Mucosa of descending colon (tissue), 3 donors: Measurements from ENCODE around the gene SLC38A3. TPM values are rescaled to one million over a fixed set of nuclear protein-coding genes. Genes with fewer than 3 reads are reported as not detected.
A peak's percentile ranks its signal among the peaks of the same experiment; 100 is the strongest.
"Not testable (repeated sequence)": the region's sequence is repeated elsewhere in the genome, so short reads cannot be mapped to it uniquely, and the experiment has no call there.

Experiments used
- ATAC-seq: fragments of 200-7000 bp; cut with Tn5 transposase; one replicate; pipeline ENCODE4 v1.9.1; 2020; ENCODE audit warnings: mild to moderate bottlenecking, moderate library complexity
- DNase-seq, 3 donors: peaks; one replicate each; pipeline ENCODE4 v3.0.0-alpha.2; 2020
- H3K36me3 ChIP-seq: fragments of 200-600 bp; one replicate; pipeline ENCODE4 v1.8.0; 2021; ENCODE audit warnings: low read depth, mild to moderate bottlenecking
- H3K4me1 ChIP-seq: fragments of 200-600 bp; one replicate; pipeline ENCODE4 v1.8.0; 2021; ENCODE audit warnings: low read depth, mild to moderate bottlenecking
- H3K4me3 ChIP-seq: fragments of 200-600 bp; one replicate; pipeline ENCODE4 v1.8.0; 2021; ENCODE audit warnings: mild to moderate bottlenecking
- H3K9me3 ChIP-seq: fragments of 200-600 bp; one replicate; pipeline ENCODE4 v1.8.0; 2021; ENCODE audit warnings: mild to moderate bottlenecking
- intact Hi-C, 2 donors: fragments of 100-400 bp; cut with DNase I in 1 of 2; cut with micrococcal nuclease in 1 of 2; formaldehyde crosslinking; loops; one replicate each; pipeline versions ENCODE4 v1.11.0 to v1.11.1; 2022; cut with DNase I, micrococcal nuclease
- total RNA-seq, 3 donors: library from RNA; stranded (reverse); fragmentation: NEBNext Ultra II Directional in 2 of 3; extraction: Animal tissue kit (Norgen Biotek cat#: 25700) in 2 of 3; gene quantifications; one replicate each; pipeline versions ENCODE4 v1.2.1 to v1.2.4, GENCODE V29; 2021 to 2023
- TF ChIP-seq, protein P1 (sequence below): fragments of 200-600 bp; IDR thresholded peaks from one replicate; pipeline ENCODE4 v1.8.0; 2022; ENCODE audit warnings: antibody characterized with exemption, mild to moderate bottlenecking
- donor health status: DM: no; HTN: no; CAD: no; lungs with moderate emphysema.
- donor health status: DM: no; HTN: no; CAD: no.
- donor health status: DM: no; HTN: yes; CAD: no.

SLC38A3 gene
- total RNA-seq, 3 donors from 2014 or later = 0.29 to 0.32 TPM; not detected in 1

DNA sequence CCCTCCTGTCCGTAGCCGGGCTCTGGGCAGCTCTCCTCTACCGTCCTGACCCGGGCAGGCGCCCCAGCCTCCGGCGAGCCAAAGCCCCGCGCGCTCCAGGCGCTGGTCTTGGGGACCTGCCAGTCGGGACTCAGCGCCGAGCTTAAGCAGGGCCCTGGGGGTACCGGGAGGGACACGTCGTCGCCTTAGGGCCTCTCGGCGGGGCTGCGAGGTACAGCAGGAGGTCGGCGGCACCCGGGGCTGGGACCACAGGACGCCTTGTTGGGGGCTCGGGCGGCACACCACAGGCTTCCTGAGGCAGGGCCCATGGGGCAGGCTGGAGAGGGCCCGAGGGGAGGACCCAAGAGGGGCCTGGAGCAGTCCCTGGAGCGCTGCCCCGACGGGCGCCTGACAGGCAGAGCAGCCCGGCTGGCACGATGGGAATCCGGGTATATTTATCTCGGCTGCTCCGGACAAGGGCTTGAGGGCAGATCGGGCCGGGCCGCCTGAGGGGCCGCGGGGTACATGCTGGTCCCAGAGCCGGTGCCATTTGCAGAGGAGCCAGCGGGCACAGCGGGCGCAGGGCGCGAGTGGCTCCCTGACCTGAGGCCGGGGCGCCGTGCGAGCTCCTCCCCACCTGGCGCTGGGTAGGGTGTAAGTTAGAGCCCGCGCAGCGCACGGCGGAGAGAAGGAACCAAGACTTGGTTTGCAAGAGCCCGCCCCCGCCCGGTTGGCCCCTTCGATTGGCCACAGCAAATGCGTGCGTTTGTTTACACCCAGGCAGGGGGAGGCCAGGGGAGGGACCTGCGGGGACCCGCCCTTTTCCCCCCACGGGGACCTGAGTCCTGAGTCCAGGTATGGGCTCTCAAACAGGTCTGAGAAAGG, 574 bp downstream of the SLC38A3 start:
- DNase-seq (peak in 1 of 3 donors; percentile 36), ATAC-seq (peak; percentile 53)
- Histone ChIP-seq H3K9me3 (no peaks in the 10 kb centered on the region), H3K4me1 (peaks cover 11% of the 10 kb centered on the region), H3K36me3 (no peaks in the 10 kb centered on the region), H3K4me3 (no peak overlapping the region)
- TF ChIP-seq, protein P1, sequence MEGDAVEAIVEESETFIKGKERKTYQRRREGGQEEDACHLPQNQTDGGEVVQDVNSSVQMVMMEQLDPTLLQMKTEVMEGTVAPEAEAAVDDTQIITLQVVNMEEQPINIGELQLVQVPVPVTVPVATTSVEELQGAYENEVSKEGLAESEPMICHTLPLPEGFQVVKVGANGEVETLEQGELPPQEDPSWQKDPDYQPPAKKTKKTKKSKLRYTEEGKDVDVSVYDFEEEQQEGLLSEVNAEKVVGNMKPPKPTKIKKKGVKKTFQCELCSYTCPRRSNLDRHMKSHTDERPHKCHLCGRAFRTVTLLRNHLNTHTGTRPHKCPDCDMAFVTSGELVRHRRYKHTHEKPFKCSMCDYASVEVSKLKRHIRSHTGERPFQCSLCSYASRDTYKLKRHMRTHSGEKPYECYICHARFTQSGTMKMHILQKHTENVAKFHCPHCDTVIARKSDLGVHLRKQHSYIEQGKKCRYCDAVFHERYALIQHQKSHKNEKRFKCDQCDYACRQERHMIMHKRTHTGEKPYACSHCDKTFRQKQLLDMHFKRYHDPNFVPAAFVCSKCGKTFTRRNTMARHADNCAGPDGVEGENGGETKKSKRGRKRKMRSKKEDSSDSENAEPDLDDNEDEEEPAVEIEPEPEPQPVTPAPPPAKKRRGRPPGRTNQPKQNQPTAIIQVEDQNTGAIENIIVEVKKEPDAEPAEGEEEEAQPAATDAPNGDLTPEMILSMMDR = no peak
- intact Hi-C loops = no loop called here

DNA sequence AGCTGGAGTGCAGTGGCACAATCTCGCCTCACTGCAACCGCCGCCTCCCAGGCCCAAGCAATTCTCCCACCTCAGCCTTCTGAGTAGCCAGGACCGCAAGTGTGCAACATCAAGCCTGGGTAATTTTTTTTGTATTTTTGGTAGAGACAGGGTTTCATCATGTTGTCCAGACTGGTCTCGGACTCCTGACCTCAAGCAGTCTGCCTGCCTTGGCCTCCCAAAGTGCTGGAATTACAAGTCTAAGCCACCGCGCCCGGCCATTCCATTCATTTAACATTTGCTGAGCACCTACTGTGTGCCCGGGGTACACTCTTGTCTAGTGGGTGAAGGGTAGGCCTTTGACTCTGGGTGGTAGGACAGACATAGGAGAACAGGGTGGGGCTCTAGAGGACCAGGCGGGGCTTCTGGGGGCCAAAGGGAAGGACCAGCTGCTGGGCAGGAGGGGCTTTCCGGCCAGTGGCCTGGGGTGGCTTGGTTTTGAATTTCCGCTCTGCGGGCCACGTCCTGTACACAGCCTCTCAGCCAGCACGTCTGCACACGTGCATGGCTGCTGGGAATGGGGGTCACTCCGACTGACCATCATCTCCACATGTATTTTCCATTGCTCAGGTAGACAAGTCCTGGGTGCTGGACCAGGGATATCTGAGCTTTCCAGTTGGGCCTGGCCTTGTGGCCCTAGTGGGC, 2.4 kb downstream of the SLC38A3 start:
- TF ChIP-seq, protein P1 = no peak
- H3K9me3 ChIP-seq = no peaks in the 10 kb centered on the region
- intact Hi-C loops = no loop called here
- no peak overlapping the region for H3K4me3 ChIP-seq
- peaks cover 11% of the 10 kb centered on the region for H3K4me1 ChIP-seq
- ATAC-seq = no peak
- no peak for DNase-seq
- H3K36me3 ChIP-seq = no peaks in the 10 kb centered on the region

DNA sequence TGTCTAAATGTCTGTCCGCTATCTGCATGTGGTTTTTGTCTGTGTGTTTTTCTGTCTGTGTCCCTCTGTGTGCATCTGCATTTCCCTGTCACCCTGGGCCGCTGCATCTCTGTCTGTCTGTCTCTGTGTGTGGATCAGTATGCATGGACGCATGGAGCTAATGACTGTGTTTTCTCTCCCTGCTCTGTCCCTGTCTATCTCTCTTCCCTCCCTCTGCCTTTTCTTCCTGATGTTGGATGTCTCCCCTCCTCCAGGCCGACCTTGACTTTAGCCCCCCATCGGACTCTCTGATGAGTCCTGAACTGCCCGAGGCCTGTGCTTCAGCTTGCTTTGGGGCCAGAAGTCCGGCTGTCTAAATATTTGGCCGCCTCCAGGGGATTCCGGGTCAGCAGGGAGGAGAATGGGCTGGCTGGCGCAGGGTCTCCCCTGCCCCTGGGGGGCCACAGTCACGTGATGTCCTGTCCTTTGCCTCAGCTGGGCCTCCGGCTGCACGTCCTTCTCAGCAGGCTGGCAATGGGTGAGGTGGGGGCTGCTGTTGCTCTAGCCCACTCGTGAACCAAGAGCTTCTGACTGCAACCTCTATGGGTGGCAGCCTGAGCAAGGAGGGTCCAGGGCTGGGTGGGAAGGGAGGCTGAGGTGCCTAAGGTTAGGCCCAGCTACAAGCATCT, 3.7 kb downstream of the SLC38A3 start:
- H3K4me1 ChIP-seq = peaks cover 11% of the 10 kb centered on the region
- TF ChIP-seq, protein P1 = no peak
- intact Hi-C loops = no loop called here
- no peaks in the 10 kb centered on the region for H3K36me3 ChIP-seq
- no peak overlapping the region for H3K4me3 ChIP-seq
- H3K9me3 ChIP-seq = no peaks in the 10 kb centered on the region
- ATAC-seq (no peak), DNase-seq (no peak)

DNA sequence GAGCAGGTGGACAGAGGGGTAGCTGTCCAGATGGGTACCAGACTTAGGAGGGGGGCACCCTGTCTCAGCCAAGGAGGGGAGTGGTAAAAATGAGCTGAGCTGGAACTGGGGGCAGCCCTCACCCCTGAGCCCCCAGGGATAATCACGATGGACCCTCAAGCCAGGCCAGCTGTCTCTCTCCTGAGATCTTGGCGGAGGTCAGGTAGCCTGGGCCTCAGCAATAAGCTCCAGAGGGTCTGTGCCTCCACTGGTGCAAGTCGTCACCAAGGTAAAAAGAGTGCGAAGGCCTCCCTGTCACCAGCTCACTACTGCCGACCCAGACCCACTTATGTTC, 5.1 kb downstream of the SLC38A3 start:
- ATAC-seq (no peak), DNase-seq (no peak)
- Histone ChIP-seq H3K4me3 (no peak overlapping the region), H3K9me3 (no peaks in the 10 kb centered on the region), H3K4me1 (peaks cover 7% of the 10 kb centered on the region), H3K36me3 (no peaks in the 10 kb centered on the region)
- intact Hi-C loops = no loop called here
- TF ChIP-seq, protein P1 = no peak

DNA sequence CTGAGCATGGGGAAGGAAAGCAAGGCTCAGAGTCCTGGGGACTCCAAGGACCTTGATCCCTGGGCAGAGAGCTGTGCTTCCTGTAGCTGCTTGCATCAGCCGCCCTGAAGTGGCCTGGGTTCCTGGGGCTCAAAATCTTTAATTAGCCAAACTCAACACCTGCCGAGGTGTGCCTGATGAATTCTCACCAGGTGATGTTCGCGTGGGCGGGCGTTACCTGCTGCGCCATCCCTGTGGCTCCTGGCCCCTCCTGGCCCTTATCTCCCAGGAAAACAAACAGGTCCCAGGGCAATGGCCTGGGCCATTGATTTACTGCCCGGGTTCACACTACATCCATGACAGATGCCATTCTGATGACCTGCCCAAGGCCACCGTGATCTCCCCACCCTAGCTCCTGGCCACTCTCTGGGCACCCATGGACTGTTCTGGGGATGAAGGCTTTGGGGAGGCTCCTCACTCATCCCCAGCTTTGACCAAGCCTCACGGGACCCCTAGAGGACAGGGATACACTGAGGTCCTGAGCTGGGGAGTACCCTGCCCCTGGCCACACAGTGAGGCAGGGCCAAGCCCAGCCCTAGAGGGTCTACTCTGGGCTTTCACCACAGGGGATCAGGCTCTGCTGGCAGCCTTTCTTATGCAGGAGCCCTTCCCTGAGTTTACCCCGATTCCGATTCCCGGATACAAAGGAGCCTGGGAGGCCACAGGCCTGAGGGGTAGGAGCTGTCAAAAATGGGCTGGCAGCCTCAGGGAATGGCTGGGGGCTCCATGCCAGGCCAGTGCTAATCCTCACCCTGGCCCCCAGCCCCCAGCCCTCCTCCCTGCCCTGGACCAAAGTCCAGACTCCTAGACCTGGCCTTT, 5.7 kb downstream of the SLC38A3 start:
- Histone ChIP-seq H3K4me1 (peaks cover 1% of the 10 kb centered on the region), H3K36me3 (no peaks in the 10 kb centered on the region), H3K9me3 (no peaks in the 10 kb centered on the region), H3K4me3 (no peak overlapping the region)
- ATAC-seq = peak; percentile 70
- no peak for DNase-seq
- intact Hi-C loops = no loop called here
- TF ChIP-seq, protein P1 = no peak

DNA sequence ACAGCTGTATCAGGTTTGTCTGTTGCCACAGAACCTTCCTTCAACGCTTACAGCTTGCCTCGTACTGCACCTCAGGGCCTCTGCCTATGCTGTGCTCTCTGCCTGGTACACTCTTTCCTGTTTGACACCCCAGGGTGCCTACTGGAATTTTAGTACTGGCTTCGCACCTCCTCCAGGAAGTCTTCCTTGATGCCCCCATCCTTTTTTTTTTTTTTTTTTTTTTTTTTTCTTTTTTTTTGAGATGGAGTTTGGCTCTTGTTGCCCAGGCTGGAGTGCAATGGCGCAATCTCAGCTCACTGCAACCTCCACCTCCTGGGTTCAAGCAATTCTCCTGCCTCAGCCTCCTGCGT, 6.3 kb downstream of the SLC38A3 start:
- H3K9me3 ChIP-seq, intact Hi-C loops, DNase-seq, H3K36me3 ChIP-seq, H3K4me1 ChIP-seq, H3K4me3 ChIP-seq: not testable (repeated sequence)
- ATAC-seq = peak; percentile 3
